ENCODE results near the gene POLL.
A peak's percentile ranks its signal among the peaks of the same experiment; 100 is the strongest.
"Not testable (repeated sequence)": the region's sequence is repeated elsewhere in the genome, so short reads cannot be mapped to it uniquely, and the experiment has no call there.

Gene POLL

DNA sequence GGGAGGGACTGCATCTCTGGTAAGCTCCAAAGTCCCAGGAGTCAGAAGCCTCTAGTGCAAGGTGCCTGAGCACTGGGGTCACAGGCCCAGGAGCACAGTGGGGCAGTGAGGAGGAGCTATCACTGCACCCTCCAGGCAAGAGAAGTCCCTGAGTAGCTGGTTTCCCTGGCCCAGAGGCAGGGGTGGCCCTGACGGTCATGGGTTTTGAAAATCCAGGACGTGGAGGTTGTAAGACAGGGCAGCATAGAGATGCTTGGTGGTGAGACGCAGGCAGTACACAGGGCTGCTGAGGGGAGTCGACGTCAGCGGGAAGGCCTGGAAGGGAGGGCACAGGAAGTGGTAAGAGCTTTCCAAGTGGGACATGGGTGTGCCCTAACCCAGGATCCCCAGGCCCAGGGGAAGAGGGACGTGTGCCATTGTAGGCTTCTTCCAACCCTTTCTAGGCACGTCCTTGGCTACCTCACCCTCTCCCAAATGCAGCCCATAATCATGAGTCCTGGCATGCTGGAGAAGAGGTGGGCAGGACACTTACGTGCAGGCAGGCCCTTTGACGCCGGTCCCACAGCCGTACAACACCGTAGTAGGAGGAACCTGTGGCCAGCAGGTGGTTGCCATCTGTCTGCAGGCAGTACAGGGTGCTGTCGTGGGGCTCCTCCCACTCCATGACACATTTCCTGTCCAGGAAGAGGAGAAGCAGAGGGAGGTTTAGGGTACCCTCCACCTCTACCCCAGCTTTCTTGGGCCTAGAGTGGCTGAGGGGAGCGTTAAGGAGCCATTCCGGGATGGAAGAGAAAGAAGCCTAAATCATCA, 23.2 kb upstream of the POLL start:
- DNase-seq (ENCODE audit: low read depth): no peak

DNA sequence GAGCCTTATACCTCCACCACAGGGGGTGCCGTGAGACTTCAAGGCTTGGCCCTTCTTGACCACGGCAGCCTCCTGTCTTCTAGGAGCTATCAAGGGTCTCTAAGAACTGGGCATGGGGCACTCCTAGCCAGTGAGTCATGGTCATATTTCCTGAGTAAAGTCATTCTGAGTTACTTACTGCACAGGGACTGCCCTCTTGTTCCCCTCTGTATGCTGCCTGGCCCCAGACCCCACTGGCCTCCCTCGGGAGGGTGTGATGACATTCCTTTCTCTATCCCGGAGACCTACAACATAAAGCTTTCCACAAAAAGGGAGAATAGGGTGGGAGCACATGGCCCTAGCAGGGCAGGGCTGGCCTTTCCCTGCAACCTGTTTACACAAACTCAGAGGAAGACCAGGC, 21.4 kb upstream of the POLL start:
- no peak for DNase-seq (ENCODE audit: low read depth)

DNA sequence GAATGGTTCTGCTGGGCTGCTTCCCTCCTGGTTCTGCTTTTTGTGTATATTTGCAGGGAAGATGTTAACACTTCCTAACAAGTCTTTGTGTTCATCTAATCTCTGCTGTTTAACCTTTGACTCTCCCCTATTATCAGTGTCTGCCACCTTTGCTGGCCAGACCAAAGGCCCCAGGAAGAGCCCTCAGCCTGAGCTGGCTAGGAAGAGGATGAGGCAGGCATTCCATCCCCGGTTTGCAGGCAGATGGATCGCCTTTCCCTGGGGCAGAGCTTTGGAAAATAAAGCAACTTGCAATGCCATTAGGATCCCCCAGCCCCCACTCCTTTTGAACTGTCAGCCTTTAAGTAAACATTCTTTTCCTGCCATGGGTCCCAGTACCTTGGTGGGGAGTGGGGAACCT, 19.1 kb upstream of the POLL start:
- no peak for DNase-seq (ENCODE audit: low read depth)

DNA sequence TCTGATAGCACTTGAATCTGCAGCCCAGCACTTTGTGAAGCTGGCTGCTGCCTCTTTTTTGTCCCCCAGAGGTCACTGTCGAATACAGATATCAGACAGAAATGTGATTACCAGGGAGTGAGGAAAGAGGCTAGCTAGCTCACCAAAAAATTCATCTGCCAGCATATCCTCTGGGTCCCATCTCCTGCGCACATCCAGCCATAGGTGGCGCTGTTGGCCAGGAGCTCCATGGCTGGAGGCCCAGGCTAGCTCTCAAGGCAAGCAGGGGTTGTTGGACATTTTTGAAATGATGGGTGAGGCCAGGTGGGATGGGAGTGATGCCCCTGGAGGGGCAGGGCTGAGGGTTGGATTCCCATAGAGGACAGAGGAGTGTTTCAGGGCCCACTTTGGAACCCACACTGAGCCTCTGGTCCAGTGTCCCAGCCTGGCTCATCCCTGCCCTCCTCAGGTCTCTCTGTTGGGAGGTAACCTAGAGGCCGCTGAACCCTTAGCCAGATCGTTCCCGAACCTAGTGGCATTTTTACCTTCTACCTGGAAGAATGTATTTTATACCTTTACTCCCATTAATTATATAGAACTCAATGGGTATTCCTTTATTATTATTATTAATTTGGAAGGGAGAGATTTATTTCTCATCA, 14.8 kb upstream of the POLL start:
- peak; percentile 19 for DNase-seq (ENCODE audit: low read depth)

DNA sequence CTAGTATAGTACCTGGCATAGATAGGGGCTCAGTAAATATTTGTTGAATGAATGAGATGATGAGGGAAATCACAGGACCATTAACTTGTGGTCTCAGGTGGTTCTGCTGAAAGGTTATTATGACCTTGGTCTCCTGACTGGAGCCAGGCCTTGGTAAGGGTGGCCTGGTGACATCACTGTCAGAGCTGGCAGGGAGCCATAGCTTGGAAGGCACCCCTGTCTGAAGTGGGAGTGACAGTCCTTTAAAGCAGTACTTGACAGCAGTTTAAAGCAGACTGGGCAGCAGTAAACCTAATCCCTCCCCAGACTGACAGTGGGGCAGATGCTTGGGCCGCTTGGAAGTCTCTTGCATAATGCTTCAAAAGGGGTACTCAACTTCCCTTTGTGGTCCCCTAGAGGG, 13.5 kb upstream of the POLL start:
- no peak for DNase-seq (ENCODE audit: low read depth)

DNA sequence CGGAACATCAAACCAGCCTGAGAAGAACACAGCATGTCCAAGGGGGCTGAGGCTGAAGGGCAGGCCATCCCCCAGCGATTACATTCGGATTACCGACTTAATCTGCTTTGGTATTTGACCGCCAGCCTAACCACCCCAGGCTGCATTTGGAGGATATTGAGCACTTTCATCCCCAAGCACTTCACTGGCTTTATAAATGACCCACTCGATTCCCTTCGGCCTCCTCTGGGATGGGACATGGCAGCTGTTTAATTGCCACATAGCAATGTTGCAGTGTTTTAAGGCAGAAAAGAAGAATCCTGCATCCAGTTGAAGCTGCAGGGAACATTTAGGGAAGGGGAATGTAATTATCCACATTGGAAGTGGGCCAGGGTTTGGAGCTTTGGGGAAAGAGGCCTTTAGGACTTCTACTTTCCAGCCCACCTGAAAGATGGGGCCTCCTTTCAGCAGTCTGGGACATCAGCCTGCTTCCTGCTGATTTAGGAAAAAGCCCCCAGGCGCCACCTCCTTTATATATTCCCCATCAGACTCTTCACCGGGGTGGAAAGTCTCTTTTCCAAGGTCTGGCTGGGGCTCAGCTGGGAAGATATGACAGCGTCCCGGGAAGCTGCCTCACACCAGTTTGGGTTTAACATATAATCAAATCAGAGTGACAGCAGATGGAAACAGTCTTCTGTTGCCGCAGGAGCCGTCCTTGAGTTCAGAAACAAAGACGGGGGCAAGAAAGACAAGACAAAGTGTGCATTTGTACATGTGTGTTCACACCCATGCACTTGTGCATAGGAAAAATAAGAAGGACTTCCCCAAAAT, 9.2 kb upstream of the POLL start:
- DNase-seq (ENCODE audit: low read depth): no peak

DNA sequence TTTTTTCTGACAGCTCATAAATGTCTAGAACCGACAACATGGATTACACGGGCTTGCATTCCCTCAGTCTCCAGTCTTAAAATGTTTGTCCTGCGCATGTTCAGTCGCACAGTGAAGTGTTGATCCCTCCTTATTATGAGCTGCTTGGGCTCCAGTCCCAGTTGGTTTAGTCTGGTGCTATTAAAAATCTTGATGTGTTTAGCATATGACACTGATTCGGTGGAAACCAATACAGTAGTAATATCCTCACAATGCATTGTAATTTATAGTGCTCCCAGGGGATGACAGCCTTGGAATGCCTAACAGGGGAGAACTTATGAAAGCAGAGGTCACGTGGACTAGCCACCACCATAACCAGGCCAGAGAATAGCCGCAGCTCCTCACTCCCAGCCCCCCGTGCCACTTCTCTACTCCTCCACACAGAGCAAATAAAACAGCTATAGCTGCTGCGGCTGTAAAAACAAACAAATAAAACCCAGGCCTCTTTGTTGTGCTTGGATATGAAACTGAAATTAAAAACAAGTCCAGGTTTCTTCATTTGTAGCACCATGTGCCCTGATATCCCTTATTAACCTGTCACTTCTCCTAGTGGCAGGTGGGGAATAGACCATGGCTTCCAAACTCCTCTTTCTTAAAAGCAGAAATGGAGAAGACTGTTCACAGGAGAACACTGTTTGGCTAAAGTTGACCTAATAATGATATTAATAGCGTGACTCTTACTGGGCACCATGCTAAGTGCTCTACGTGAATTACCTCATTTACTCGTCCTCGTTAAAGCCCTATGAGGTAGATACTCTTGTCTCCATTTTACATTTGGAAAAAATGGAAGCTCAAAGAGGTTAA, 7.8 kb upstream of the POLL start:
- DNase-seq (ENCODE audit: low read depth): no peak

DNA sequence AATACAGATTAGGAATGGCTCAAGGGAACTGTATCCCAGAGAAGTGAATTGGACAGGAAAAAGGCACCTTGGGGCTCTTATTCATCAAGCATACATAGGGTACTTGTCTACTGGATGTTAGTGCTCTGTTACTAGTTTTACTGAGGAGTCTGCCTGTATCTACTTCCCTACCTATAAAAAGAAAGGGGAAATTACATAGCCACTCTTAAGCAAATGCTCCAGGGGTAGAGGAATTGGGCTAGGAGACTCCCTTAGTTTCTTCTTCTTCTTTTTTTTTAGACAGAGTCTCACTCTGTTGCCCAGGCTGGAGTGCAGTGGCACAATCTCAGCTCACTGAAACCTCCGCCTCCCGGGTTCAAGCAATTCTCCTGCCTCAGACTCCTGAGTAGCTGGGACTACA, 5.3 kb upstream of the POLL start:
- not testable (repeated sequence) for DNase-seq (ENCODE audit: low read depth)

DNA sequence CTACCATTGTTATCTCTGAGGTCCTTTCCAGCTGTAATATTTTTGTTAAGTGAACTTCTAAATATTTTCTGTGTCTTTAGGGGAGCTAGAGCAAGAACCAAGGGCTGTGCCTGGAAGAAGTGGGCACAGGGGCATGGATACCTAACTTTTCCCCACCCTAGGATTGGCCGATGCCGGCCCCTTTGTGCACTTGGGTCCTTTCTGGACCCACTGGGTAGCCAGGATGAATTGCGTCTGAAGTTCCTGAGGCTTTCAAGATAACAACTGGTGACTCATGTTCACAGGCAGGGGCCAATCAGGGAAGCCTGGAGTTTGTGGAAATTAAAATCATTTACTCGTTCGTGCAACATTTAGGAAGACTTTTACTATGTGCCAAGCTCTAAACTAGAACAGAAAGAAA, 822 bp upstream of the POLL start:
- DNase-seq (ENCODE audit: low read depth): no peak

DNA sequence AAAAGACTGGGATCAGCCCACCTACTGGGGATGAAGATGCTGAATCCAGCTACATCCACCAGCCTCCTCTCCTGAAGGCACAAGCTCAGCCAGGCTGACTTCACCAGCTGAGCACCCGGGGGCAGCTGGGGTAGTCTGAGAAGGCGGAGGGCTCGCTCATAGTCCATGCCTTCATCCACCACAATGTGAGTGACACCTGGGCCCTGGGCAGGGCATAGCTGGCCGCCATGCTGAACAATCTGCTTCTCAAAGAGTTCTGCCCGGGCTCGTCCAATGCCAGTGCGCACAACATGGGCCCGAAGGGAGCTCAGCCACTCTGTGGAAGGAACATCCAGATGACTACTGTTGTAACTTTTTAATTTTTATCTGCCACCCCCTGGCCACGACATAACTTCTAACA, 2.2 kb downstream of the POLL start:
- no peak for DNase-seq (ENCODE audit: low read depth)

DNA sequence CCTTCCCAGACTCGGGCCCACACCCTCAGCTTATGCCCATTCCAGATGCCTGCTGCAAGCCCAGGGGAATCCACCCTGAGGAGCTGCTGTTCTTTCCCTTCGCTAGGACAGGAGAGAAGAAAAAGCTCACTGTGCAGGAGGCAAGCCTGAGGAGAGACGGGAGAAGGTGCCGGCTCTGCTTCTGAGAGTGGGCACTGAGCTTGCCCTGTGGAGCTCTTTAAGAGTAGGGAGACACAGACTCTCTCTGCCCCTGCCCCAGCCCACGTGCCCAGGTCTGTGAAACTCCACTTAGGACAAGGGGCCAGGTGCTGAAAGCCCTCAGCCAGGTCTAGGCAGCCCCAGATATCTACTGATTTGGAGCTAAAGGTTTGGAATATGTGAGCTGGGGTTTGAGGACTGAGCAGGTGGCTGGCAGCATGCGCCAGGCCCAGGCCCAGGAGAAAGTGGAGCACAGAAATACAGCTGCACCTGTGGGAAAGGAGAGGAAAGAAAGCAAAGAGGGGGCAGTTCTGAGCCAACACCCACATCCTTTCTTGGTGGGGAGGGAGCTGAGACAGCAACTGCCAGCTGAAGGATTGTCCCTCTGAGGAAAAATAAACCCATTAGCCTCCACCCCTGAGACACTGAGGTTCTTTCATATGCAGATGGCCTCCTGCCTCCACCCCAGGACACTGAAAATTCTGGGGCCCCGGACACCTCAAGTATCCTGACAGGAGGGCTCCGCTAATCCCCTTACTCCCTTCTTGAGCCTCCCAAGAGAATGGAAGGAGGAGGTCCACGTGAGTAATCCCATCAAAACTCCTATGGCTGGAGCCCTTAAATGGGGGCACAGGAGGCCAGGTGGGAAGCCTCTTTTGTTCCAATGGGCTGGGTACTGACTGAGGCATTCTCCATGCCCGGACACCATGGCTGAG, 7.3 kb downstream of the POLL start:
- DNase-seq (ENCODE audit: low read depth): no peak

DNA sequence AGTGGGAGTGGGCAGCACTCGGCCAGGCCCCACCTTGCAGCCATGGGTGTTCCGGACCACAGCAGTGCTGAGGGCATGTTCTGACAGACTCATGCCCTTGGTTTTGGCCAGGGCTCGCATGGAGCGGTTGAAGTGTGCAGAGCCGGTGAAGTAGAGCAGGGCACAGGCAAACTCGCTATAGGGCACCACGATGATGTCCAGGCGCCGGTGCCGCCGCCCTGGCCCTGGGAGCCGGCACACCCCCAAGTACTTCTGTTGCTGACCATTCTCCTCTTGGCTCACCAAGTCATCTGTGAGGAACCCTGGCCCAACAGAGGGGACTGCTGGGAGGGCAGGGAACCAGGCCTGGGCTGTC, 8.6 kb downstream of the POLL start:
- no peak for DNase-seq (ENCODE audit: low read depth)

DNA sequence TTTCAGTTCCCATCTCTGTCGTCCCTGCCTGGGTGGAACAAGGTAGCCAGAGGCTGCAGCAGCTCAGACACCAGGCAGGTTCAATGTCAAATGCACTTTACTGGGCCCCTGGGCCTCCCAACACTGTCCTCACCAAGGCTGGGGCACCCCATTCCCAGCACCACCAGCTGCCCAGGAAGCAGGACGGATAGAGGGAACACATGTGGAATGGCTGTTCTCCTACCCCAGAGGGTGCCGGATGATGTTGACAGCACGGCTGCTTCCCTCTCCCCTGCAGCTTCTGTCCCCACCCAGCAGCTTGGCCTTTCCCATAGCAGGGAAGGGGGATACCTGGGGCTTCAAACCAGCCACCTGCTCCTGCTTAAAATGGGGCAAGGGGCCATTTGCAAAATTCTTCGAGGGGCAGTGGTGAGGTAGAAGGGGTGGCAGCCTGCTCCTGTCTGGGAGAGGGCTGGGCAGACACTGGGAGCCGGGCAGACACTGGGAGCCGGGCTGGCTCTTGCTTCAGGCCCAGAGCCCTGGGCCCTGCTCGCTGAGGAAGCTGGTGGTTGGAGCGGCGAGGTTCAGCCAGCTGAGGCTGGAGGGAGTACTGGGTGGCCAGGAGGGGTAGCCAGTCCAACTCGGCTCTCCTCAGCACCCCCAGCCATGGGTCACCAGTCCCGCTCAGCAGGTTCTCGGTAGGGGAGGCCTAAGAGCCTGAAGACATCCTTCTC, 9.1 kb downstream of the POLL start:
- no peak for DNase-seq (ENCODE audit: low read depth)

DNA sequence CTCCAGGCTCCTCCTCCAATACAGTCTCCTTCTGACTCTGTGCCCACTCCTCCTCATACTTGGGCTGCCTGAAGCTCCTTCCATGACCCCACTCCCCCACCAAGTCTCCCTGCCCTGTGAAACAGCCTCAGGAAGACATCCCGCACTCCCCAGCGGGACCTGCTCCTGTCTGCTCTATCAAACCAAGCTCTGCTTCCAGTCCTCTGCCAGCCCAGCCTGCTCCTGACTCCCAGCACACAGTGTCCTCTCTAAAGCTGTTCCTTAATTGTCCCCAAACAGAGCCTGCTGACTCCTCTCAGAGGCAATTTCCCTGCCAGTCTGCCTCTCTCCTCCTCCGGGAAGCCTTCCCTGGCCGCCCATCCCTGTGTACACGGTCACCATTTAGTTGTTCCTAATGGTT, 9.9 kb downstream of the POLL start:
- DNase-seq (ENCODE audit: low read depth): no peak

DNA sequence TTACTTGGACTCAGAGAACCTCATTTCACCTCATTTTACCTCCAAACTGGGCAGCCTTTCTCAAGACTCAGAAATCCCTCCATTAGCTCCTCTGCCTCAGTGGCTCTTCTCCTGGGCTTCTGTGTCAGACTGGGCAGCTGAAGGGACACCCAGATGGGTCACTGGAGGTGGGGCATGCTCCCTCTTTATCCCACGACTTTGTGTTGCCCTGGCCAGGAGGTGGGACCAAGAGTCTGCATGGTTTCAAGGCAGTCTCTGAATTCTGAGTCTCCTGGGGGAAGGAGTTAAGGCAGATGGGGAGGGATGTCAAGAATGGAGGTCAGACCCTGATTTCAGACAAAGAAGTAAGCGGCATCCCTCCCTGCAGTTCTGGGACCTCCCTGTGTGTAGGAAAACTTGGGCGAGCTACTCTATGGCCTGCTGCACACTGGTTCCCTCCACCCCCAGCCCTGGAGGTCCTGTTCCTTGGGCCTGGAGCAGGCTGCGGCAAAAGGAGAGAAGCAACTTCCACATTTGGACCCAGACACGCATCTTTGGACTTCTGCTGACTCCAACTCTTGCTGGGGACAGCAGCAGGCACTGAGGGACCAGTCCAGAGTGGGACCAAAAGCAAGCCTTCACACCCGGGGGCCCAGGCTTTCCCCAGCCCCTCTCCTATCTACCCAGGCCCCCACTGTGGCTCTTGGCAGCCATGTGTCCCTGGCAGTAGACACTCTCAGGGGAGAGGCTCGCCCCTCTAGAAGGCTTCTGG, 10.8 kb downstream of the POLL start:
- no peak for DNase-seq (ENCODE audit: low read depth)

DNA sequence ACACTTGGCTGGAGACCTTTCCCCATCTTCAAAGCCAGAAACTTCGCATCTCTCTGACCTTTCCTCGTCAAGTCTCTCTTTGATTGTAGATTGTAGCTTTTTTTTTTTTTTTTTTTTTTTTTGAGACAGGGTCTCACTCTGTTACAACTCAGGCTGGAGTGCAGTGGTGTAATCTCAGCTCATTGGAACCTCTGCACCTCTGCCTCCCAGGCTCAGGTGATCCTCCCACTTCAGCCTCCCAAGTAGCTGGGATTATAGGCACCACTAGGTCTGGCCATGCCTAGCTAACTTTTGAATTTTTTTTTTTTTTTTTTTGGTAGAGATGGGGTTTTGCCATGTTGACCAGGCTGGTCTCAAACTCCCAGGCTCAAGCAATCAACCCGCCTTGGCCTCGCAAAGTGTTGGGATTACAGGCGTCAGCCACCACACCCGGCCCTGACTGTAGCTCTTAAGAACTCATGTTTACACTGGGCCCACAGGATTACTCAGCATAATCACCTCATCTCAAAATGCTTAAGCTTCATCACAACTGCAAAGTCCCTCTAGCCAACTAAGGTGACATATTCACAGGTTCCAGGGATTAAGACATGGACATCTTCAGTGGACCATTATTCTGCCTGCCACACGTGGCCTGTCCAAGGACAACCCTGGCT, 11.7 kb downstream of the POLL start:
- no peak for DNase-seq (ENCODE audit: low read depth)

DNA sequence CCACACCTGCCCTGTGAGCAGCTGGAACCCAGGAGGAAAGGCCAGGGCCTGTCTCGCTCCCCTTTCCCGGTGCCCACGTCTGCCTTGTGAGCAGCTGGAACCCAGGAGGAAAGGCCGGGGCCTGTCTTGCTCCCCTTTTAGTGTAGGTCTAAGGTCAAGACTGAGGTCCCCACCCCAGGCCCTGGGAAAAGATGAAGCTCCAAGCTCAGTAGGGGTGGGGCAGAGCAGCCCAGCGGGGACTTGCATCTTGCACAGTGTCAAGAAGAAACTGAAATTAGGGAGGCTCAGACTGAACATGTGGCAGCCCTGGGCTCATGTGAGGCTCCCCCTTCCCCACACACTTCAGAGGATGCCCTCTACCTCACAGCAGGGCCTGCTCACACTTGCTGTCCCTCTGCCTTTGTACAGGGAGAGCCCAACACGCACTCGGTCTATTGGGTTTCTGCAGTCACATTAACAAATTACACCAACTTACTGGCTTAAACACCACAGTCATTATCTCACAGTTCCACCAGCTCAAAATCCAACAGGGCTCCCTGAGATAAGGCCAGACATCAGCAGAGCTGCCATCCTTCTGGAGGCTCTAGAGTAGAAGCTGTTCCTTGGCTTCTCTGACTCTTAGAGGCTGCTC, 12.4 kb downstream of the POLL start:
- no peak for DNase-seq (ENCODE audit: low read depth)

DNA sequence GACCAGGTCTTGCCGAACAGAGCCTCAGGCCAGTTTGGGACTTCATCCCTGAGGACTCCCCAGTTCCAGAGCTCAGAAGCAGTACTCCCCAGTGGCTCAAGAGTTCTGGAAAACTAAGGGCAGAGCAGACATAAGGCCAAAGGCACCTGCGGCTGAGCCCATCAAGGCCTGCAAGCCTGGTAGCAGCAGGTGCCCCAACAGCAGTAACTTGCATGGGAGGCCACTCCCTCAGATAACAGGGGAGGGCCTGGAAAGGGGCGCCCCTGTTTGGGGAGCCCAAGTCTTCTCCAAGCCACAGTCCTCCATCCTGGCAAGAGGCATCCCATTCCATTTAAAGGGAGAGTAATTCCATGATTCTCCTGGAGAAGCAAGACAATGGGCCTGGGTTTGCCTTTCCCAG, 13.0 kb downstream of the POLL start:
- DNase-seq (ENCODE audit: low read depth): no peak

Data from stimulated activated CD8-positive, alpha-beta memory T cell treated with anti-CD3 and anti-CD28 coated beads, Interleukin-12 subunit alpha, Interleukin-12 subunit beta, amount 100 ng/mL, for 1 hour (primary cell).